GM18508 (cell line): ENCODE data around the gene FBXO40.
A peak's percentile ranks its signal among the peaks of the same experiment; 100 is the strongest.
"Not testable (repeated sequence)": the region's sequence is repeated elsewhere in the genome, so short reads cannot be mapped to it uniquely, and the experiment has no call there.

ENCODE experiments used
- ATAC-seq: cut with Tn5 transposase; IDR thresholded peaks from one replicate; pipeline ENCODE4 v1.9.1; 2021; ENCODE audit warnings: moderate number of reproducible peaks; ENCODE audit not compliant: insufficient read depth, unreplicated experiment

The FBXO40 gene, protein sequence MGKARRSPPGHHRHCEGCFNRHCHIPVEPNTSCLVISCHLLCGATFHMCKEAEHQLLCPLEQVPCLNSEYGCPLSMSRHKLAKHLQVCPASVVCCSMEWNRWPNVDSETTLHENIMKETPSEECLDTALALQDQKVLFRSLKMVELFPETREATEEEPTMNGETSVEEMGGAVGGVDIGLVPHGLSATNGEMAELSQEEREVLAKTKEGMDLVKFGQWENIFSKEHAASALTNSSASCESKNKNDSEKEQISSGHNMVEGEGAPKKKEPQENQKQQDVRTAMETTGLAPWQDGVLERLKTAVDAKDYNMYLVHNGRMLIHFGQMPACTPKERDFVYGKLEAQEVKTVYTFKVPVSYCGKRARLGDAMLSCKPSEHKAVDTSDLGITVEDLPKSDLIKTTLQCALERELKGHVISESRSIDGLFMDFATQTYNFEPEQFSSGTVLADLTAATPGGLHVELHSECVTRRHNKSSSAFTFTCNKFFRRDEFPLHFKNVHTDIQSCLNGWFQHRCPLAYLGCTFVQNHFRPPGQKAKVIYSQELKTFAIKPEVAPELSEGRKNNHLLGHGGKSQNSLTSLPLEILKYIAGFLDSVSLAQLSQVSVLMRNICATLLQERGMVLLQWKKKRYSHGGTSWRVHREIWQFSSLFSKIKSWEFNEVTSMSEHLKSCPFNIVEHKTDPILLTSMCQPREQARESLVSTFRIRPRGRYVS

DNA sequence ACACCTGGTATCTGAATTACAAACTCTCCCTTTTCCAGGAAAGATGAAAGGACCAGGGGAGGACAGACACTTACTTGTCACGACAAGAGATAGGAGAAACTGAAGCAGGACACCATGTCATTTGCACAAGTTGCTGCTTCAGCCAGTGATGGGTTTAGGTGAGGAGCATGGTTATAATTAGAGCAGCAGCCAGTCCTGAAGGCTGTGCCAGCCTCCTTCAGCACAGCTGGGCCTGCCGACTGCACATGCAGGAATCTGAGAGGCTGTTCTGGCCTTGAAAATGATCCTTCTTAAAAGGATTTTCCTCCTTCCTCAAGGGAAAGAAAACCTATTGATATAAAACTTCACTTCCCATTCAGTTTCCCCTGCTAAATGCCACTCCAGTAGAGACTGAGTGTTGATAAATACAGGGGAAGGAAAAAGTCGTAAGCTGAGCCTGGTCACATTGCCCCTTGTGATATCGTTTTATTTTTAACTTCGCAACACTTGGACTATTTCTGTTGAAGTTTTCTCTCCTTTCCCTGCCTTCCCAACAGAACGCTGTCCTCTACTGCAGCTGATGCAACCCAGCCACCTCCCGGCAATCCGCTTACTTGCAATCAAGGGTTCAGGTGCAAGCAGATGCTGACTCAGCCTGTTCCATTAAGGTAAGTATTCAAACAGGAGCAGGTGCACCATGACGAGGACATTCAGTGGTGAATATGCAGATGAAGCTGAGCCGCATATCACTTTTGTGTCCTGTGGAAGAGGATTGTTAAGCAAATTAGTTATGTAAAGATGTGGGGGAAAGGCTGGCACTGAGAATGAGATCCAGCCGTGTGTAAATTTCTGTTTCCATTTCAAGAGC is at the start of gene FBXO40:
TSS of gene FBXO40 (plus strand) at position 524 of the 847 bp plus-strand sequence. CDS start 27,197 bp downstream, outside the sequence.
- ATAC-seq, result no peak

DNA sequence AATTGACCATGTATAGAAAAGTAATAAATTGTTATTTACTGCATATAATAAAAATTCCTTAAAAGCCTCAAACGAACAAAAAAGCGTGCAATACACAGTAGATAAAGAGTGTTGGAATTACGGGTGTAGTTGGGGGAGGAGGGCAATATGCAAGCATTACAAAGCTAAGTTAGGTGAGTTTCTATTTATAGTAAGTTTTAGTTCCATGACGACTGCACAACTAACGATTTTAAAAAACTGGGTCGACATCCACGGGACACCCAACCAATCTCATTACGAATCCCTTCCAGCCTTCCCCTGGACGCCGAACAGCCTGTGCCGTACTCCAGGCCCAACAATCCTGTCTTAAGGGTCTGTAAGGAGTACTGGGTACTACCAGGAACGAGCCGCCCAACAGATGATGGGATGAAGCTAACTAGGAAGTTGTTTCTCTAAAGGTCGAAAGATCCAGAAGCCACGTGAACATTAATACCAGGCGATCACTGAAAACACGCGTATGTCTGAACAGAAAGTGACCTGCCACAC is 48.1 kb upstream of the FBXO40 start:
- no peak for ATAC-seq

DNA sequence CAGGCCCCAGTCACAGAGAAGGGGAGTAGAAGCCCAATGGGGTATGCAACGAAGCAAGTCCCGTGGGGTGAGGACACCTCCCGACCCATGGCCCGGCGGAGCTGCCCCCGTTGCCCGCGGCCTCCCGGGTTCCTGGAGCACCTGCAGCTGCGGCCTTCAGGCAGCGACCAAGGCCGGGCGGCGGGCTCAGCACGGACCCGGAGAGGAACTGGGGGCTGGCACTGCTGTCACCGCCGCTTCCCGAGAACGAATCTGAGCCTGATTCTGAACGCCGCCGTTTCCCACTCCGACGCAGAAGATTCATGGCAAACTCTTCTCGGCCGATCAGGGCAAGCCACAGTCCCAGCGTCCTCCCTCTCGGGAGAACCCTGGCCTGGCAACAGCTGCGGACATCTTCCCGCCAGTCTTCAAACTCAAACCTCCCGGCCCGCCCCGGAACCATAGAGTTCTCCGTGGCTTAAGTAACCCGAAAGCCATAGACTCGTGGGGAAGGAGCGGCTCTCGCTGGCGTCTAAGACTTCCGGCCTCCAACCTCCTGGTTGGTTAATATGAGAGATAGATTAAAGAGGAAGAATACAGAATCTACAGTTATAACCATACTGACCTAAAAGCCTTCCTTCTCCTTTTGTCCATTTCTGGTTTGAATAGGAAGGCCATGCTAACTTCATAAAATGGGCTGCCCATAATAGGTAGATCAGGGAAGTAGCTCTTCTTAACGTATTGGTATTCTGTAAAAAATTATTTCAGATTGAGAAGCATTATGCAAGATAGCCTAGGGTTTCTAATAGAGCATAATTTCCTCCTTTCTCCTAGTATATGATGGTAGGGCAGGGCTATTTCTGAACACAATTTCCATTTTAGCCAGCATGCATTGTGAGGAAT is 47.4 kb upstream of the FBXO40 start, which contains the start of gene POLQ:
TSS of gene POLQ (minus strand) at position 415 of the 882 bp plus-strand sequence. CDS start at position 304, 111 bp downstream.
- peak; percentile 47 for ATAC-seq

DNA sequence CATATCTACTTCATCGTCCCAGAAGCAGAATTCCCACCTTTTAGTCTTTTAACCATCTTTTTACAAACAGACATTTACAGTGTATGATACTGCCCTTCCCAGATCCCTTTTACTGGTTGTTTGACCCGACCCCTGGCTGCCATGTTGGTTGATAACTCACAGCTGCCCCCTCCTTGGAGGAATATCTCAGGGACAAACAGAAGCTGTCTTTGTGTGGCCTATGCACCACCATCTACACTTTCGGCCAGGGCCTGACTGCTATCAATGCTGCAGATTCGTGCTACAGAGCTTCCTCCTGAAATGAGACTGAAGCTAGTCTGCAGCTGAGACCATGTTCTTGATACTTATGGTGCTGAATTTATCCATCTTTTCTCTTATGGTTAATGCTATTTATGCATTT is 40.8 kb upstream of the FBXO40 start:
- no peak for ATAC-seq

DNA sequence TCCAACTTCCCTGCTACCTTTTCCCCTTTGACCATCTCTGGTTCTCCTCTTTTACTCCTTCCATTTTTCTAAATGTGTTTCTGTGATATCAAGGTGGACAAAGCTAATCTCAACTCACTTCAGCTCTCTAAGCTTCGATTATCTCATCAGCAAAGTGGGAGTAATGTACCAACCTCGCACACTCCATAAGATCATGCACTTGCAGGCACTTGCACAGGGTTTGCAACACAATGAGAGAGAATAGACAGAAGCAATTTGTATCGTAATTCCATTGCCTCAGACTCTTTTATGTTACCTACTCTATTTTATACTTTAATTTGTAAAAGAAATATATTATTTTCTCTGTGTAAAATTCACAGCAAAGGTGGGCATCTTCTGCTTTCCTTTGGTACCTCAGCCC is 40.4 kb upstream of the FBXO40 start:
- ATAC-seq, result no peak

DNA sequence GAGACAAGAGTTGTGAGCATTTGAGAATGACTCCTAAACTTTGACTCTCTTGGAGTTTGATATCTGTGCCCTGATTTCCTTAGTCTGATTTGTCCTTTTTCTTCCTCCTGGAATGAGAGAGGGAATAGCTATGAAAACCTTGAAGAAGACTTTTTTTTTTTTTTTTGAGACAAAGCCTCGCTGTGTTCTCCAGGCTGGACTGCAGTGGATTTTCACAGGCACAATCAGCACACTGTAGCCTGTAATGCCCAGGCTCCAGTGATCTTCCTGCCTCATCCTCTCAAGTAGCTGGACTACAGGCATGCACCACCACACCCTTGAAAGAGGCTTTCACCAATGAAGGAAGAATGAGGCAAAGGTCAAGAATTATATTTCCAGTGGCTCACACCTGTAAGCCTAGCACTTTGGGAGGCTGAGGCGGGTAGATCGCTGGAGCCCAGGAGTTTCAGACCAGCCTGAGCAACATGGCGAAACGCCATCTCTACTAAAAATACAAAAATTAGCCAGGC is 35.7 kb upstream of the FBXO40 start:
- no peak for ATAC-seq

DNA sequence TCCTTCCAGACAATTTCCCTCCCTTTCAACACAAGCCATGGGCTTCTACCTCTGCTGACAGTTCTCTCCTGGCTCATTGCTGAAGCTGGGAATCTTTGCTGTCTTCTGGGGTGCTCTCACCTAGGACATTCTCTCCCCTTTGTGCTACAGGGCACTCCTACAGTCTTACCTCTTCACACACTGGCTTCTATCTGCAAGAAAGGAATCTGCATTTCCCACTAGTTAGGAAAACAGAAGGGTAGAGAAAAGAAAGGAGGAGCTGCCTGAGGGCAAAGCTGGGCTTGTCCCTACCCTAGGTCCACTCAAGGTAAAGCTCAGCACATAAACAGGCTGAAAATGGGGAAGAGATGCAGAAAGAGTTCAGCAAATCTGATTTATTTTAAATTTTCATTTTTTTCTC is 31.0 kb upstream of the FBXO40 start:
- no peak for ATAC-seq

DNA sequence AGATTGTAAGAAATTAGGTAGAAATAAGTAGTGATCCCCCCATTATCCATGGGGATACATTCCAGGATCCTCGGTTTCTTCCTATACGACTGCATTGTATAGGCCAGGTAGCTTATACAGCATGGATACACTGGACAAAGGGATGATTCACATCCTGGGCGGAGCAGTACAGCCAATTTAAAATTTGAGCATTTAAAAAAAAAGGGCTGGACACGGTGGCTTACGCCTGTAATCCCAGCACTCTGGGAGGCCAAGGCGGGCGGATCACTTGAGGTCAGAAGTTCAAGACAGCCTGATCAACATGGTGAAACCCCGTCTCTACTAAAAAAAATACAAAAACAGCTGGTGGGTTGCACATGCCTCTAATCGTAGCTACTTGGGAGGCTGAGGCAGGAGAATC is 26.4 kb upstream of the FBXO40 start:
- ATAC-seq, result no peak

DNA sequence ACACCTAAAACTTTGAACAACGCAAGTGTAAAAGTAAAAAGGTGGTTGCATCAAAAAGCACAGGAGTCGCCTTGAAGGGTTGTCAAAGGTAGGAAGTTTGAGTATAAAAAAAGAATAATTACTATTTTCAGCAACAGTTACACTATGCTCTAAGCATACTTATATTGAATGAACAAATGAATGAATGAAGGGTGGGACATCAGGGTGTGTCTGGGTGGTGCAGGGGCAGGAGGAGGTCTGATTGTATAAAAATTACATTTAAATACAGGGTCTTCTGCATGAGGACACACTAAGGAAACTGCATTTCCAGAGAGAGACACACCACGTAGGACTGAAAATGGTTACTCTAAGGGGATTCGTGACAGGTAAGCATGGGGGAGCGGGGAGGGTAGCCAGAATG is 25.5 kb upstream of the FBXO40 start, which contains the start of gene ARGFX:
TSS of gene ARGFX (plus strand) at position 301 of the 400 bp plus-strand sequence. CDS start 2,765 bp downstream, outside the sequence.
- no peak for ATAC-seq

DNA sequence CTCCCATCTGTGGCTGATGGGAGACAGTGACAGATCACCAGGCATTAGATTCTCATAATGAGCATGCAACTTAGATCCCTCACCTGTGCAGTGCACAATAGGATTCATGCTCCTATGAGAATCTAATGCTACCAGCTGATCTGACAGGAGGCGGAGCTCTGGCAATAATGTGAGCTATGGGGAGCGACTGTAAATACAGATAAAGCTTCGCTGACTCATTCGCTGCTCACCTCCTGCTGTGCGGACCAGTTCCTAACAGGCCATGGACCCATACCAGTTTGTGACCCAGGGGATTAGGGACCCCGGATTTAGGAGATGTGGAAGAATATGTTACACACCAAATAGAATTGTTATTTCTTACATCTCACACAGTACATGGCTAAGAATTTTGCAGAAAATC is 18.7 kb upstream of the FBXO40 start:
- ATAC-seq, result no peak

DNA sequence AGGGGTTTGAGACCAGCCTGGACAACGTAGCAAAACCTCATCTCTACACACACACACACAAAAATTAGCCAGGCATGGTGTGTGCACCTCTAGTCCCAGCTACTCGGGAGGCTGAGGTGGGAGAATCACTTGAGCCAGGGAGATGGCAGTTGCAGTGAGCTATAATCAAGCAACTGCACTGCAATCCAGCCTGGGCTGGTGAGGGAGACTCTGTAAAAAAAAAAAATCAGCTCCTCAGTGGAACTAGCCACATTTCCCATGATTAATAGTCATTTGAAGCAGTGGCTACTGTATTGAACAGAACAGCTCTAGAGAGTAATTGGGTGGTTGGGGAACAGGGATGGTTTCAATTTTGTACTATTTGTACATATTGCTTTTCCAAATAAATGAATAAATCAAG is 11.5 kb upstream of the FBXO40 start:
- ATAC-seq, result no peak

DNA sequence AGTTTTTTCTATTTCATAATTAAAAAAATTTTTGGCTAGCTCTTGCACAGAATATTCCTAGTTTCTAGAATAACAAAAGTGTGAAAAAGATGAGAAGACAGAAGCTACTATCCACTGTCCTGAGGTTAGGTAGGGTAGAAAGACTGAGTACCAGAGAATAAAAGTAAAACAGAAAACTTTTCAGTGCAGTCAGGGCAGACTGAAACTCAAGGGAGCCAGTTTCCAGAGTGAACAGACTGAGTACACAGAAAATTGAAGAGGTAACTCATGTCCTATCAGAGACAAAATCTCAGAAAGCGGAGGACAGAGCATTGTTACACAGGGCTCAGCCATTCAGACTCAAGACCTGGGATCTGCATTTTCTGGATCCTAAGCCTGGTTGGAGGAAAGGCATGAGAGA is 8.8 kb upstream of the FBXO40 start:
- no peak for ATAC-seq

DNA sequence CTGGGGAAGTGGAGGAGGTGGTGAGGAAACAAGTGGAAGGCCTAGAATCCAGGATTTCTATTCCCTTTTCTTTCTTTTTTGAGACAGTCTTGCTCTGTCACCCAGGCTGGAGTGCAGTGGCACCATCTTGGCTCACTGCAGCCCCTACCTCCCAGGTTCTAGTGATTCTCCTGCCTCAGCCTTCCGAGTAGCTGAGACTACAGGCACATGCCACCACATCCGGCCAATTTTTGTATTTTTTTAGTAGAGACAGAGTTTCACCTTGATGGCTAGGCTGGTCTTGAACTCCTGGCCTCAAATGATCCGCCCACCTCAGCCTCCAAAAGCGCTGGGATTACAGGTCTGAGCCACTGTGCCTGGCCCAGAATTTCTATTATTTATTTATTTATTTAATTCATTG is 627 bp downstream of the FBXO40 start:
- not testable (repeated sequence) for ATAC-seq

DNA sequence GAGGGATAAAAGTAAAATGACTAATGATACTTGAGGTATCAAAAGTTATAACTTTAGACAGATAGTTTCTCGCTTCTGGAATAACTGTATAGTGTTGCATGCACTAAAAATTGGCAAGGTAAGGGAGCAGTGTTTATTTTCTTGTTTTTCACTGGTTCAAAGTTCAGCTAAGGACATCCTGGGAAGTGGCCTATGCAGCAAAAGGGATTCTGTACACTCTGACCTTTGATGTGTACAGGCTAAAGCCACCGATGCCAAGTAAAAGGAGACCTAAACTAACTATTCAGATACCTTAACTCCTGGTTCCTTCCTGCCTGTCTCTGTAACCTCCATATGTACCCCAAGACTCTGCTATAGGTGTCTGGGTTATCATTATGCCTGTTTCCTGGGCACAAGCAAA is 1.7 kb downstream of the FBXO40 start:
- no peak for ATAC-seq

DNA sequence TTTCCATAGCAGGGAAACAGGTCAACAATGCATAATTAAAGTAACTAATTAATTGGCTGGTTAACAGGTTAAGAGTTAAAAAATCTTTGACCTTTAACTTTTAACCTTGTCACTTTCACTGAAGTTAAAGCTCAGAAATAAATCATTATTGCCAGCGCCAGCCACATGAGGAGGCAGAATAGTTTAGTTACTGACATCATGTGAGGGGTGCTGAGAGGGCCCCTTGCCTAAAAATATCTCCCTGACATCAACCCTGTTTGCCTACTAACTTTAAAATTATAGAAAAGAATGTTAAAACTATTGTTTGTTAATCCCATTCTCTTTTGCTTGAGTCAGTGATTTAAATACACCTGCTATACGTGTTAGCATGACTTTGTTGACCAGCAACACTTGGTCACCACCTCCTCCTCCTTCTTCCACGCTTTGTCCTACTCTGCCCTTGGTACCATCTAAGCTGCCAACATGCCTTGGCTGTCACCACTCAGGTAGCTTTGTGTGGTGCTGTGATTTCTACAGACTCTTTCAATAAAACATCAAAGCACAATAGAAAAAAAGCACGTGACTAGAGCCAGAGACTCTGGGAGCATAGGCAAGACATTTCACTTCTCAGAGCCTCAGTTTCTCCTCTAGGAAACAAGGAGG is 2.7 kb downstream of the FBXO40 start:
- no peak for ATAC-seq

DNA sequence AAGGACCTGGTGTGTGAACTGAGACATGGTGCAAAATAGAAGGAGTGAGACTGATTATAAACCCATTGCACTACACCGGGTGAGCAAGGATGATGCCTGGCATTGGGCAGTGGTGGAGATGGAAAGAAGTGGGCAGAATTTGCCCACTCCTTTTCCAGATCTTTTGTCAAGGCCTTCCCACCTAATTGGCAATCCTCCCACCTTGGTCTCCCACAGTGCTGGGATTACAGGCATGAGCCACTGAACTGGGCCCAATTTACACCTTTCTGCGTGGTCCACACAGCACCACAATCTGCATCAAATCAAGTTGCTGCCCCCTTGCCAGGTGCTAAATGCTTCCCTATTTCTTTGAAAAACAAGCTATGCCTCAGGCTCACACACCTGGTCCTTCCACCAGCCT is 5.4 kb downstream of the FBXO40 start:
- ATAC-seq, result no peak

DNA sequence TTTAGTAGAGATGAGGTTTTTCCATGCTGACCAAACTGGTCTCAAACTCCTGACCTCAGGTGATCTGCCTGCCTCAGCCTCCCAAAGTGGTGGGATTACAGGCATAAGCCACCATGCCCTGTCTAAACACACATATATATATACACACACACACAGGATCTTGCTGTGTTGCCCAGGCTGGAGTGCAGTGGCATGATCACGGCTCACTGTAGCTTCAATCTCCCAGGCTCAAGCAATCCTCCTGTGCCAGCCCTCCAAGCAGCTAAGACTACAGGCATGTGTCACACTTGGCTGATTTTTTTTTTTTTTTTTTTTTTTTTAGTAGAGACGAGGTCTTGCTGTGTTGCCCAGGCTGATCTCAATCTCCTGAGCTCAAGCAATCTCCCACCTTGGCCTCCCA is 6.7 kb downstream of the FBXO40 start:
- not testable (repeated sequence) for ATAC-seq

DNA sequence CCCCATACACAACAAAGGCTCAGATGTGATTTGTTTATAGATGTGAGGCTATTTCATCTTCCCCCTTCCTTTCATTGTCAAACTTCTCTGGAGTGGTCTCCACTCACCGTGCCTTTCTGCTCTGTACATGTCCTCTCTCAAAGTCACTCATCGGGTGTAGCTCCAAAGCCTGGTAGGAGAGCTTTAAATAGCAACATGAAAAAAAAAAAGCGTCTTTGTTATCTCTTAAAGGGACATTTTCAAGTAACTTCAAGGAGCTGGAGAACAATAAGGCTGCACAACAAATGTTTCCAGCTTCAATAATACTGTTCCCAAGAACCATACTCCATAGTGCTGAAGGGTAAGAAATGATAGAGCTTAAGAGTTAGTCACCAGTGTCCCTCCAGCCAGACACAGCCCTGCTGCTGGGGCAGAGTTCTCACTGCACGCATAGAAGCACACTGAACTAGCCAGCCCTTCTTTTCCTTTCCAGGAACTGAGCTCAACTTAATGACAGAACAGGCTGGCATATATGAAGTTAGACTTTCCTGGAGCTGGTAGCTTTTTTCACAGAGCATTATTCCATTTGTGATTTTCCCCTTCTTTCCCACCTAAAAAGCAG is 8.1 kb downstream of the FBXO40 start:
- no peak for ATAC-seq
